SHP77 treated with DMSO at 0.1 percent for 48 hours (cell line): ENCODE results near the gene SLC31A1.

Experiments used
- DNase-seq: peaks from one replicate; lab custom pipeline; 2025; lab: John Stamatoyannopoulos, UW

Gene SLC31A1

DNA sequence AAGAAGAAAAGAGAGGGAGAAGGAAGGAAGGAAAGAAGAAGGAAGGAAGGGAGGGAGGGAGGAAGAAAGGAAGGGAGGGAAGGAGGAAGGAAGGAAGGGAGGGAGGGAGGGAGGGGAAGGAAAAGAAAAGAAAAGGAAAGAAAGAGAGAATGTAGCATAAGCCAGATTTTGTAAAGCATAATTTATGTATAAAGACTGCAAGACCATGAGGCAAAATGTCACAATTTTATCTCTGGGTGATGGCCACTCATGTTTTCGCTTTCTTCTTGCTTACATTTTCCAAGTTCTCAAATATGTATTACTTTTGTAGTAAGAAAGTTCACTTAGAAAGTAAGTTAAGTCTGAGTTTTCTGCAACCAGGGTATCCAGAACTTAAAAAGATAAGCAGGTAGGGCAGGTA, 85.2 kb downstream of the SLC31A1 start:
- DNase-seq, result no peak

DNA sequence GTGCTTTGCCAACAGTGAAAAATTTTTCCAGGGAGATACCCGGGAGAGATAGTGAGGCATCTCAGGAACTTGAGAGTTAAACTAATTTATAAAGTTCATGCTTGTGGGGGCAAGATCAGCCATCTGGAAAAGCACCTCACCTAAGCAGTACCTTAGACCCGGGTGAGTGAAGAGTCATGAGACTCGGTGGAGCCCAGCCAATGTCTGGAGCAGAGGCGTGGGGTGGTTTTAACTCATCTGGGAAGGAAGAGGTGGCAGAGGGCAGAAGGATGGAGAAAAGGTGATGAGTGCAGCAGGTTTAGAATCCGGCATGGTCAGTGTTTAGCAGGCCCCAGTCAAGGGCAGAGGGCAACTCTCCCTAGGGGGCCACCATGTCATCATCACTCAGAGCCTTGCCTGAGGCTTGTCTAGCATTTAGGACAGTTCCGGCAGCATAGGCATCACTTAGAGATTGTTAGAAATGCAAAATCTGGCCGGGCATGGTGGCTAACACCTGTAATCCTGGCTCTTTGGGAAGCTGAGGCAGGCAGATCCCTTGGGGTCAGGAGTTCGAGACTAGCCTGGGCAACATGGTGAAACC, 86.1 kb downstream of the SLC31A1 start:
- DNase-seq, result no peak

DNA sequence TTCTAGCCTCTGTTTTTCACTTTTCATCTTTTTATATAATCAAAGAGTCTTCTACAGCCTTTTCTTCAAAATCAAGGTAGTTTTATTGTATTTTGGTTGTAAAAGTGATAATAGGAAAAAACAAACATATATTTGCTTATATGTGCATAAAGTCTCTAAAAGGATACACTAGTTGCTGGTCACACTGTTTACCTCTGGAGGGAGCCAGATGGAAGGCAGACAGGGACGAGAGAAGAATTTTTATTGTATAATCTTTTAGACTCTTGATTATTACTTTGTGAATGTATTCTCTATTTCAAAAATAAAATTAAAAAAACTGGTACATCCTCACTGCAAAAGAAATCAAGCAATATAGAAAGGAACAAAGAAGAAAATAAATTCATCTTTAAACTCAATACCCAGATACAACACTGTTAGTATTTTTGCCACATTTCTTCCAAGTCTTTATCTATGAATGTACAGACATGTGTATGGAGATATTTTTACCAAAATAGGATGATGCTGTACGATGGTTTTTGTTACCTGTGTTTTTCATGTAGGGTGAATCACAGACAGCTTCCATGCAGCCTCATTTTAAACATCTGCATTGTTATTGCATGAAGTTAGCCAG, 88.0 kb downstream of the SLC31A1 start:
- peak; percentile 30 for DNase-seq

DNA sequence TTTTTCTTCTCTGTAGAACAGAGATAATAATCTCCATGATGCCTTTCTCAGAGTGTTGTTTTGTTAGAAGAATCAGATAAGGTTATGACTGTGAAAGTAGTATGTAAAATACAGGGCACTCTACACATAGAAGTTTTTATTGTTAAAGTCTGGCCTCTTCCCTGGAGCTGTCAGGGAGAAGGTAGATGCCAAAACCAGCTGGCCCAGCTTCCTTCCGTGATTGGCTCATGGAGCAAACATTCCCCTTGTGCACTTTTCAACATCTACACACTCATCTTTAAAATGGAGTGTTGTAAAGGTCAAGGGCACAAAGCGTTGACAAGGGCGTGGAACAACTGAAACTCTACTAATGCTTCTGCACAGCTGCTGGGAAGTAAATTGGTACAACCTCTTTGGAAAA, 89.2 kb downstream of the SLC31A1 start:
- DNase-seq, result no peak

DNA sequence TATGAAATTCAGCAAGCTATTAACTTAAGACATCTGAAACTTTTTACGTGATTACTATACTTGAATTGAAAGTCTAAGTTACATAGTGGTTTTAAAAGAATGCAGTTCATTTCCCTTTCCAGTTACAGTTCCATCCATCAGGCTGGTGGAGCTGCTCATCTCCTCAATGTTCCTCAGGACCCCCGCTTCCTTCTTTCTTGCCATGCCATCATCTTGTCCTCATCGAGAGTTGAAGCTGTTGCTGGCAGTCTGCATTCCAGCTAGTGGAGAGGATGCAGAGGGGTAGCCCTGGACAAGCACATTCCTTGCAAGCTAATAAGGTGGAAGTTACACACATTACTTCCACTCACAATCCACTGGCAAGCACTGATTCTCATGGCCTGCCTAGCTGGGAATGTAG, 90.6 kb downstream of the SLC31A1 start:
- no peak for DNase-seq

DNA sequence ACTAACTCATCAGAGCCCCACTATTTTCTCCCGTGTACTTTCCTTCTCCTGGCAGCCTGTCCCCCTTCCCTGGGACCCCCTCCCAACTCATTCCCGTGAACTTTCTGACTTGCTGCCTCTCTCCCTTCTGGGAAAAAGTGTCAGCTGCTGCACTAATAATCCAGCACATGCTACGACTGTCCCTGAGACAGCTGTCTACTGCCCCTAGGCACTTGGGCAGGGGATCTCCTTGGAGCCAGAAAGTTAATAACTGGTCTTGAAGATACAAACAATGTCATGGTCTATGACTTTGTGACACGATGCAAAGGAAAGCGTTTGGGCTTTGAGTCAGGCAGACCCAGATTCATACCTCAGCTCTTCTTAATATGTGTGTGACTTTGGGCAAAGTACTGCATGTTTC, 91.9 kb downstream of the SLC31A1 start:
- no peak for DNase-seq
